NCI-H1092 treated with DMSO at 0.1 percent for 48 hours (cell line): ENCODE data around the gene MGRN1.
A peak's percentile ranks its signal among the peaks of the same experiment; 100 is the strongest.

Experiments
- DNase-seq: peaks from one replicate; lab custom pipeline; 2025; lab: John Stamatoyannopoulos, UW

MGRN1 gene

DNA sequence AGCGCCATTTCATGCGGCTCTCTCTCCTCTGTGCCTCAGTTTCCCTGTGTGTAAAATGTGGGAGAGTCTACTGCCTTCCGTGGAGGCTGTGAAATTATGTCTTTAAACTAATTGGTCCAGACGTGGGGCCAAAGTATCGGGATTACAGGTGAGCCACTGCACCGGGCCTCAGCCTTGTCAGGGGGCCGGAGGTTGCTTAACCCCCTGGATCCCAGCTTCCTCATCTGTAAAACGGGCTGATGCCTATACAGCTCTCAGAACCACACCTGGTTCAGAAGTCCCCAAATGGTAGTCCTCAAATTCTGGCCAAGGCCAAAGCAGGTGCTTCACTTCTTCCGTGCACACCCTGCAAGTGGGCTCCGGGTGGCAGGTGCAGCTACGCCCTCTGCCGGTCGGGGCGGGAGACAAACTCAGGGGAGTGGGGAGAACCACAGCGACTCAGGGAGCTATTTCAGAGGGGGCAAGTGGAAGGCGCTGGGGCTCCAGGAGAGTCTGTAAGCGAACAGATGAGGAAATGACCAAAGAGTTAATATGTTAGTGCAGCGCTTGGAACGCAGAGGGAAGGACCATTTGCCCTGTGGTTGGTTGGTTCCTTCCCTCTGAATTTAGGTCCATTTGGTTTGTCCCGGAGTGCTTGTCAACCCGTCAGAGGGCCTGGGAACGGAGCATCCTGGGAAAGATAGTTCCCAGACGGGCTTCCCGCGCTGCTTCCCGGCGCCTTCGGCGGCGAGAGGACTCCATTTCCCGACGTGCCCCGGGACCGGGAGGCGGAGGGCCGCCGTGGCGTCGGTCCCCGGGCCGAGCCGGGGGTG lies at the start of gene MGRN1:
TSS of gene MGRN1 (plus strand) at position 812 of the 812 bp plus-strand sequence. CDS start 135 bp downstream, outside the sequence.
- peak; percentile 97 for DNase-seq

DNA sequence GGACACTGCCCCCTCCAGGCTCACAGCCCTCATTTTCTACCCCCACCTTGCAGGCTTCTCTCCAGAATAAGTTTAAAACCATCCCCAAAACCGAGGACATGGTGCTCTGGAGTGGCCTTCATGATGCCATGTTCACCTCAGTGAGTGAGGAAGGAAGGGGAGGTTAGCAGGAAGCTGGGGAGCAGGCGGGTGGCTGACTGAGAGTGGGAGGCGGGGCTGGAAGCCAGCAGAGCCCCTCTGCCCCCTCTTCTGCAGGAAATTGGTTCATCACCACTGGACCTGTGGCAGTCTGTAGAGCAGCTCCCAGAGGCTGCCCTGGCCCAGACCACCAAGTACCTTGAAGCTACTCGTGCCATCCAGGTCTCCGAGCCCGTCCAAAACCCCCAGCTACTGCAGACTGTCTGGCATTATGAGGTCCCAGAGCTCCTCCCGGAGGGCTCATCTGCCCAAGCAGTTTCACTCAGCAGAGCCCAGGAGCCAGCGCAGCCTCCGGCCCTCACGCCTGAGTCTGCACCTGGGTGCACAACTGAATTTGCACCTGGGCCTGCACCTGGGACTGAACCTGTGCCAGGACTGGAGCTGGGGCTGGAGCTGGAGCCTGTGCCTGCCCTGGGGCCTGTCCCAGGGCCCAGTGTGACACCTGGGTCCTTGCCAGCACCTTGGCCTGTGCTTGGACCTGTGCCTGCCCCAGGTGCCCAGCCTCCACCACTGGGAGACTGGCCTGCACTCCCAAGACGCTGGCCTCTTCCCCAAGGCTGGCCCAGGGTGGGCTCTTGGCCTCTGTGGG lies 49.5 kb upstream of the MGRN1 start:
- no peak for DNase-seq

- DNase-seq, result no peak
Observed at GRCh38 chr16:4576008-4576407, 48.6 kb upstream of the MGRN1 start.

- DNase-seq, result peak; percentile 16
Observed at GRCh38 chr16:4578961-4579530, 45.6 kb upstream of the MGRN1 start.

DNA sequence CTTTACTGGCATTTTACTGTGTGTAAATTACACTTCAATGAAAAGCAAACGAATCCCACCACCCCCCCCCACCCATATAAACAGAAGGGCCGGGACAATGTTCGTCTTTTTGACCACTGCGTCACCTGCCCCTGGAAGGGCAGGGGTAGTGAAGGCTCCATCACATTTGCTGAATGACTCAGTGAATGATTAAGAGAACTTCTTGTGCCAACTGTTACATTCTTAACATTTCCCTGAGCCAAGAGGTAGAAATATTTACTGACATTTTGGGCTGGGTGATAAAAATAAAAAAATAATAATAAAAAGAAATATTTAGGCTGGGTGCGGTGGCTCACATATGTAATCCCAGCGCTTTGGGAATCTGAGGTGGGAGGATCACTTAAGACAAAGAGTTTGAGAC lies 44.4 kb upstream of the MGRN1 start:
- no peak for DNase-seq

GRCh38 chr16:4583906-4584305 lies 40.7 kb upstream of the MGRN1 start:
- DNase-seq, result no peak

GRCh38 chr16:4586291-4586690 lies 38.3 kb upstream of the MGRN1 start:
- DNase-seq, result no peak

DNA sequence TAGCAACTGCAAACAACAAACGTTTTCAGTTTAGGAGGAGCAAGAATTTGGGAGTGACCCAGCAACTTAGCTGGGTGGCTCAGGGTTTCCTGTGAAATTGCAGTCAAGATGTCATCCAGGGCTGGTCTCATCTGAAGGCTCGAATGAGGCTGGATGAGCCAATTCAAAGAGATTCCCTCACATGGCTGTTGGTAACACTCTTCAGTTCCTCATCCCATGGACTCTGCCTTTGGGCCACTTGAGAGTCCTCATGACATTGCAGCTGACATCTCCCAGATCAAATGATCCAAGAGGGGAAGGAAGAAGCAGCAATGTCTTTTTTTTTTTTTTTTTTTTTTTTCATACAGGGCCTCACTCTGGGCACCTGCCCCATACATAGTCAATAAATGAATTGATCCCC lies 36.2 kb upstream of the MGRN1 start:
- DNase-seq, result no peak

- DNase-seq, result no peak
Observed at GRCh38 chr16:4588961-4589360, 35.7 kb upstream of the MGRN1 start.

DNA sequence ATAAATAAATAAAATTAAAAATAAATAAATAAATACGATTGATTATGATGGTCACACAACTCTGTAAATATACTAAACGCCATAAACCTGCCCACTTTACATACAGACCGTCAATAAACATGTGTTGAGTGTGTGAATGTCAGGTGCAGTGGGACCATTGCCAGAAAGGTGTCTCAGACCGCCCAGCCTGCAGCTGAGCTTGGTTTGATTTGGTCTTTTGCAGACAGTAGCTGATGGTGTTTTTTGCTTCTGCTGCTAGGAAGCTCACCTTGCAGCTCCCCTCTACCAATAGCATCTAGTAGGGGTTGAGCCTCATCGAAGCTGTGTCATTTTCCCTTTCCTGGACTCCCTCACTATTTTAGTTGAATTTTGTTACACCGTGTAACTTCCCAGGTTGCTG lies 33.4 kb upstream of the MGRN1 start:
- DNase-seq, result no peak

GRCh38 chr16:4591706-4592470 lies 32.7 kb upstream of the MGRN1 start:
- DNase-seq, result no peak

GRCh38 chr16:4593086-4593485 lies 31.5 kb upstream of the MGRN1 start:
- peak; percentile 74 for DNase-seq

DNA sequence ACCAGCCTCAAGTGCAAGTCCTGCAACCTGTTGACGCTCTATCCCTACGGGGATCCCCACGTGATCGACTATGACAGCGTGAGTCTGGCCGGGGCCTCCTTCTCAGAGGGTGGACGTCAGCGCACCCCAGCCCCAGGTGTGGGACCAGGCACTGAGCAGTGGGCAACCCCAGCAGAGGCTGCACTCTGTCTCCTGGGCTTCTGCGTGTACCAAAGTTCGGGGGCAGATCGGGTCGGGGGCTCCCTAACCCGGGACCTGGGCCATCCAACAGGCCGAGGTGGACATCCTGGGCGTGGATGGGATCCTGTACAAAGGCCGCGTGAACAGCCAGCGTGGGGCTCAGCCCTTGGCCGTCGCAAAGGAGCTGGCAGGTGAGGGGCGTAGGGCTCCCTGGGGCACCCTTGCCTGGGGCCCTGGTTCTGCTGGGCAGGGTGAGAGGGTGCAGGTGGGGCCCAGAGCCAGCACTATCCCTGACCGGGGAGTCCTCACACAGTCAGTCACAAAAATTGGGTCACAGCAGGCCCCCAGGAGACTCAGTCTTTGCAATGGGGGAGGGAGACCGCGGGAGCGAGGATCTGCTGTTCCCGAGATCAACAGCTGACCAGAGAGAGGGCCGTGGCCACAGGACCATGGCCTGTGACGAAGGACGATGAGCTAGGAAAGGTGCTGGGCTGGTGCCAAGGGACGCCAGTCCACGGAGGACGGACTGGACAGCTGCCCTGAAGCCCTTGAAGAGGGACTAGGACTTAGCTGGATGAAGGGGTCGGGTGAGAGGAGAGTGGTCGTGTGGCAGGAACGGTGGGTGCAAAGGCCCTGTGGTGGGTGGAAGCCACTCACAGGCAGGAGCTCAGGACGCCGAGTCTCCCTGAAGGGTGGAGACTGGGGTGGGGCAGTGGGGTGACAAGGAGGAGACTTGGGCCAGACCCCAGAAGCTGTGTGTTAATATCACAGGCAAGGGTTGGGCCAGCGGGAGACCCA lies 29.9 kb upstream of the MGRN1 start:
- no peak for DNase-seq

- no peak for DNase-seq
Observed at GRCh38 chr16:4597174-4597573, 27.5 kb upstream of the MGRN1 start.

- DNase-seq, result no peak
Observed at GRCh38 chr16:4599037-4599436, 25.6 kb upstream of the MGRN1 start.

GRCh38 chr16:4599545-4599944 lies 25.1 kb upstream of the MGRN1 start:
- no peak for DNase-seq

- peak; percentile 67 for DNase-seq
Observed at GRCh38 chr16:4601036-4601863, 23.4 kb upstream of the MGRN1 start.

GRCh38 chr16:4601864-4602186 lies 22.8 kb upstream of the MGRN1 start:
- DNase-seq, result no peak

DNA sequence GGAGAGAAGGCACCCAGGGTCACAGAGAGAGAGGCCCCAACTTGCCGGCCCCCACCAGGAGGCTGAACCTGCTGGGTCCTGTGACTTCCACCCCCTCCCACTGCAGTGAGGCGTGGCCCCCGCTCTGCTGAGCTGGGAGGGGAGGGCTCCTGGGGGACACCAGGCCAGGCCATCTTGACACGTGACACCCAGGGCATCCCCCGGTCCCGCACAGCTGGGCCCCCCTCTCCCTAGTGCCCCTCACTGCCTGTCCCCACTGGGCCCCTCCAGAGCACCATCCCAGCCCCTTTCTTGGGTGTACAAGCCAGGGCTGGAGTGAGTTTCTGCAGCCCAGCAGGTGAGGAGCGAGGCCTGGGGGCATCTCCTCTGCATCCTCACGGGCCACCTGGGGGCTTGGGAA lies 22.3 kb upstream of the MGRN1 start:
- no peak for DNase-seq

DNA sequence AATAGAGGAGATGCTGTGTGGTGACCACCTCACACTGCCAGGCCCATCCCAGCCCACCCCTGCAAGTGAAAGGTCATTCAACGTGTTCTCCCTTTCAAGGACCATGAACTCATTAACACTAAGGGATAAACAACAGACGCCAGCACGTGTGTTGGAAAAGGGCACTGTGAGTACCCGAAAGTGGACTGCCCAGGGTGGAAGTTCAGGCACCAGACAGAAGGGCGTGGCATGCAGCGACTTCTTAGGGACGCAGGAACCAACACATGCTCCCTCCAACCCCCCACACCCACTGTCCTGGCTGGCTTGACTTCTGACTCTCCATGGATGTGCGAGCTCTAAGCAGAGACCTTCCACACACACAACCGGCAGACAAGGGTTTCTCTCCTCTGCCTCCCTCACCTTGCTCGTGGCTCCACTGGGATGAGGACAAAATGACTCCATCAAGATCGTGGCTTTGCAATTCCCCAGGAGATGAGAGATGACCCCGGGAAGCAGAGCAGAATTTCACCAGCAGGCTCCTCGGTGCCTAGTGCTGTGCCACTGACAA lies 20.9 kb upstream of the MGRN1 start:
- DNase-seq, result no peak
